HPDE6-E6E7 (cell line): ENCODE measurements around the gene UBXN11.

ENCODE experiments used
- DNase-seq: peaks from one replicate; pipeline ENCODE4 v3.0.0; 2011; ENCODE audit warnings: missing footprints; ENCODE audit errors: extremely low spot score

Gene UBXN11

DNA sequence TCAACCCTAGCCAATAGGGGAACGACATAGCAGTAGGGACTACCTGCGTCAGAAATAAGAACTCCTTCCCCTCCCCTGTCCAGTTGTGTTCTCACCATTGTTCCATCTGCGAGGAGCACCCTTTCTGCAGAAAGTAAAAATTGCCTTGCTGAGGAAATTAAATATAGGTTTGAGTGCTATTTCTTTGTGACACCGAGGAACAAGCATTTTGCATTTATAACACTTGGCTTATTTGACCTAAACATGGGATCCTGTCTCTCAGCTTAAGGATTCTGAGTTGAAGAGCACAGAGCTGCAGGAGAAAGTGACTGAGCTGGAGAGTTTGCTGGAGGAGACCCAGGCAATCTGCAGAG, 37.3 kb downstream of the UBXN11 start:
- no peak for DNase-seq

DNA sequence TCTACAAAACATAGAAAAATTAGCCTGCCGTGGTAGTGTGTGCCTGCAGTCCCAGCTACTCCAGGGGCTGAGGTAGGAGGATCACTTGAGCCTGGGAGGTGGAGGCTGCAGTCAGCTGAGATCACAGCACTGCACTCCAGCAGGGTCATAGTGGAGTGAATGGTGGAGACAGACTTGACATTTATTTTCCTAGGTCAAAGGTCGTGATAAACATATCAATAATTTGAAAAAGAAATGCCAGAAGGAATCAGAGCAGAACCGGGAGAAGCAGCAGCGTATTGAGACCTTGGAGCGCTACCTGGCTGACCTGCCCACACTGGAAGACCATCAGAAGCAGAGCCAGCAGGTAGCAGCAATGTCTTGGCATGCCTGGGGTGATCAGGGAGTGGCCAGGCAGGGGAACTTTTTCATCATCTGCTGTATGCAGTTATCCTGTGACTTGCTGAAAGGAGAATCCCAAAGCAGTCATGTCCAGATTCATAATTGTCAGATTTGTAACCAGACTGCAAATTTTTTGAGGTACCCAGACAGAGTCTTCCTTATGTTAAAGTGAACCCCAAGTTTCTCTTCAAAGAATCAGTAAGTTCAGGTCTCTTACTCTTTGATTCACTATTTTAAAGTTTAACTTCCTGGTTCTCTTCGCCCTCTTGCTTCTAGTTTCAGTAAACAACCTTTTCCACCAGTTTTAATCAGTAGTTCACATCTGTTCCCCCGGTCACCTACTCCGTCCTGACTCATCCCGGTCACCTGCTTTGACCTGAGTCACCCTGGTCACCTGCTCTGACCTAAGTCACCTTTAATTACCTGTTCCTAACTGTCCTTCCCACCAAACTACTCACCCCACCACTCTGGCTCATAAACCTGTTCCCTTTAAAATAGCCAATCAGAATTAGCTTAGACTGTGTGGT, 37.9 kb downstream of the UBXN11 start:
- DNase-seq = no peak

DNA sequence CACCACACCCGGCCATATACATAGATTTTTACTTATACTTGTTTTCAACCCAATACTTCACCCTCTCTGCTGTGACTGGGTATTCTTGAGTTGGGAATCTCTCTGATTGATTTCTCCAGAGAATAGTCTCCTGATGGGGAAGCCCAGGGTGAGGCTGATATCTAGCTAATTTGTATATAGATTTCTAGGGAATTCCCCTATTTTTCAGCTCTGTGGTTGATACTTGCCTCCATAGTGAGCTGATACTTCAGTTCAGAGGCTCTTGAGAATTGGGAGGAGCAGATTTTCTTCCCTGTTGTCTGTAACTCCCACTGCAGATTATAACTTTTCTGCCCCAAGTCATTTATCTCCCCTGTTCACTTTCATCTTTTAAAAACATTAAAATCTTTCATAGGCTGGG, 41.0 kb downstream of the UBXN11 start:
- DNase-seq = no peak

DNA sequence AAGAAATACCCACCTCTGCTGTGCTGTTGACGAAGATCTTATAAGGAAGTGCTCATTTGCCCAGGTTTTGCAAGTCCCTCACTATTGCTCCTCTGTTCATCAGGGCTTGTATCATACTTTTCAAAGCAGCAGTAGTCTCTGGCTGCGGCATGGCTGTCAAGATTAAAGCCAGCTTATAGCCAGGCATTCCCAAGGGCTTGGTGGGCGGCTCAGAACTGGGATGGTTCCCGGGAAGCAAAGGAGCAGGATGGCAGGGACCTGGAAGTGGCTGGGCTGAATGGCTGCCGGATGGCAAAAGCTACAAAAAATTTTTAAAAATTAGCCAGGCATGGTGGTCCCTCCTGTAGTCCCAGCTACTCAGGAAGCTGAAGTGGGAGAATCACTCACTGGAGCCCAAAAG, 43.2 kb downstream of the UBXN11 start:
- no peak for DNase-seq

DNA sequence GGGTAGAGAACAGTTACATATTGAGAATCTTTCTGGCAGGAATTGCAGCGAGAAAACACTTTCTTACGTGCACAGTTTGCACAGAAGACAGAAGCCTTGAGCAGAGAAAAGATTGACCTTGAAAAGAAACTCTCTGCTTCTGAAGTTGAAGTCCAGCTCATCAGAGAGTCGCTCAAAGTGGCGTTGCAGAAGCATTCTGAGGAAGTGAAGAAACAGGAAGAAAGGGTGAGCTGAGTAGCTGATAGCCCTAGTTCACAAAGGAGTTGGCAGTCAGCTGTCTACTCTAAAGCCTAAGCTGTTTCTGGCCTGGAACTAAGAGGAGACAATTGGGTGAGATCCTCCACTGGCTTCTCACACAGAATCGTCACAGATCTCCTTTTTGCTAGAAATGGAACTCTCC, 46.9 kb downstream of the UBXN11 start:
- DNase-seq = no peak

DNA sequence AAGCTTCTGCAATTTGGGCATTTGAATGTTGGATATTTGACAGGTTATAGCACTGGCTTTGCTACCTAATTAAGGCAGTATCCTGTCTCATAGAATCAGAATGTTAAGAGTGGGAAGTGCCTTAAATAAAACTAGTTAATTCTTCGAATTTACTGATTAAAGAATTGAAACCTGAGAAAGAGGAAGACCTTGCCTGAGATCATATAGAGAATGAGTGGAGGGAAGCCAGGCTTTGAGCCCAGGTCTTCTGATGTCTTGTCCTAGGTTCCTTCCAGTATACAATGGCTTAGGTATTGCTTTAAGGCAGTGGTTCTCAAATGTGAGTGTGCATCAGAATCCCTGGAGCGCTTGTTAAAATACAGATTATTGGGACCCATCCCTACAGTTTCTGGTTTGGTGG, 47.4 kb downstream of the UBXN11 start:
- DNase-seq = no peak

DNA sequence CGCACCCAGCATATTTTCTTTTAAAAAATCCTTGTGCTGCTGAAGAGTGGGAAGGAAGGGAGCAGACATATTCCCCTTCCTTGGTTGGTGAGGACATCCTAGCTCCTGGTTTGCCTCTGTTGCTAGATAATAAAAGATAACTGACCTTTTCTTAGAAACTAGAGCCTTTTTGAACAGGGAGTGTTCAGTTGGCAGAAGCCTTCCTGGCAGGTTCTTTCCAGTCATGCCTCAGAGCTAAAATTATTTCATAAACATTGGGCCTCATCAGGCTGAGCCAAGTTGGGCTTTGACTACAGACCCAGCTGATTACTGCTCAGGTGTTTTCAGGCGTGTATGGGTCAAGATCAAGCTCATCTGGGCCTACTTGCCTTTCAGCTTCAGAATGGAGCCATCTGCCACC, 49.2 kb downstream of the UBXN11 start:
- no peak for DNase-seq

DNA sequence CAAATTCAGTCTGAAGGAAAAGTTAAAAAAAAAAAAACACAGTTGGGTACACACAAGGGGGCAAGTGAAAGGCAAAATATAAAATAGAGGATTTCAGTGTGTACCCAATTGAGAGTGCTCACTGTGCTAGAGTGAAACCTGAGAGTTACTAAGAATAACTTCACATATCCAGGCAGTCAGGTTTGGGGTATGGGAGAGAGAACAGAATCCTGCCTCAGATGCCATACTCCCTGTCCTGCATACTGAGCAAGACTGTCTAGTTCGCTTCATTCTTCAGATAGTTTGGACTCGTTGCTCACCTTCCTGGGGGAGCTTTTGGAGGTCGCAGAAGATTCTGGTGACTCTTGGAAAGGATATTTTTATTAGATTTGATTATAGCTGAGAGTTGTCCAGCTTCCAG, 52.0 kb downstream of the UBXN11 start:
- no peak for DNase-seq

DNA sequence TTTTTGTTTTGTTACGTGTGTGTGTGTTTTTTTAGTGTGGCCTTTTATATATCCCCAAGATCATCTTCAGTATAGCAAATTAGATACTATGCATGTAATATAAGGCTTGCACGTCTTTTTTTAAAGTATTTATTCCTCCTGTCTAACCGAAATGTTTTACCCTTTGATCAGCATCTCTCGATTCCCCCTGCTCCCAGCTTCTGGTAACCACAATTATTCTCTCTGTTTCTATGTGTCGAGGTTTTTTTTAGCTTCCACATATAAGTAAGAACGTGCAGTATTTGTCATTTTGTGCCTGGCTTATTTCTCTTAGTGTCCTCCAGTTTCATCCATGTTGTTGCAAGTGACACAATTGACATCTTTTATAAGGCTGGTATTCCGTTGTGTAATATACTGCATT, 53.7 kb downstream of the UBXN11 start:
- no peak for DNase-seq

DNA sequence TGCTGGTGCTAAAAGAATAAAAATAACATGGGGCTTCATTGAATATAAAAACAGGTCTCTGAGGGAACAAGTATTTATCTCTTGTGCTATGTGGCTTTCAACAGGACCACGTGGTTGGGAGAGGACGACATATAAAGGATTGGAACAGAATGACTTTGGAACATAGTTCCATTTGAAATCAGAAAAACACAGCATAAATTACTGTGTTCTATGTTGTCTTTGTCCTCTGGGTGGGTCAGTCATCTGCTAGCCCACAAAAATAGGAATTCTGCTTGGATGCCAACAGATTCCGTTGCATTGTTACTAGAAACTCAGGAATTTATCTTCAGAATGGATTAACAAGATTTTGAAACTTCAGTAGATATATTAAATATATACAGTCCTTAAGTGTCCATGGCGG, 66.5 kb downstream of the UBXN11 start:
- no peak for DNase-seq

DNA sequence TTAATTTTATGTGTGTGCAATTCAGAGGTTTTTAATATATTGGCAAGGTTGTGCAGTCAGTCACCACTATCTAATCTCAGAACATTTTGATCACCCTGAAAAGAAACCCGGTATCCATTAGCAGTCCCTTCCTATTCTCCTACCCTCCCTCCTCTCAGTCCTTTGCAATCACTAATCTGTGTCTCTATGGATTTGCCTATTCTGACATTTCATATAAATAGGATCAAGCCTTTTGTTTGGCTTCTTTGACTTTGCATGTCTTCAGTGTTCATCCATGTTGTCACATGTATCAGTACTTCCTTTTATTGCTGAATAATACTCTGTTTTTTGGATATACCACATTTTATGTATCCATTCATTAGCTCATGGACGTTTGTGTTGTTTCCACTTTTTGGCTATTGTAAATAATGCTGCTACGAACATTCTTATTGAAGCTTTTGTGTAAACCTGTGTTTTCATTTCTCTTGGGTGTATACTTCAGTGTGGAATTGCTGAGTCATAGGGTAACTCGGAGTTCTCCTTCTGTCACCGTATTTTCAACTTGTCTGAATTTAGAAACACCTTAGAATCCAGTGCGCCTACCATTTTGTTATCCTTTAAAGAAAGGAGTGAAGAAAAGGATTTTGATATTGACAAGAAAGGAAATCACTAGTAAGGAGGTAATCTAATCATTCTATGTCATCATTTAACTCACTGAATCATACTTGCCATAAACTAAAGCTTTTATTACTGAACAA, 69.0 kb downstream of the UBXN11 start:
- no peak for DNase-seq

DNA sequence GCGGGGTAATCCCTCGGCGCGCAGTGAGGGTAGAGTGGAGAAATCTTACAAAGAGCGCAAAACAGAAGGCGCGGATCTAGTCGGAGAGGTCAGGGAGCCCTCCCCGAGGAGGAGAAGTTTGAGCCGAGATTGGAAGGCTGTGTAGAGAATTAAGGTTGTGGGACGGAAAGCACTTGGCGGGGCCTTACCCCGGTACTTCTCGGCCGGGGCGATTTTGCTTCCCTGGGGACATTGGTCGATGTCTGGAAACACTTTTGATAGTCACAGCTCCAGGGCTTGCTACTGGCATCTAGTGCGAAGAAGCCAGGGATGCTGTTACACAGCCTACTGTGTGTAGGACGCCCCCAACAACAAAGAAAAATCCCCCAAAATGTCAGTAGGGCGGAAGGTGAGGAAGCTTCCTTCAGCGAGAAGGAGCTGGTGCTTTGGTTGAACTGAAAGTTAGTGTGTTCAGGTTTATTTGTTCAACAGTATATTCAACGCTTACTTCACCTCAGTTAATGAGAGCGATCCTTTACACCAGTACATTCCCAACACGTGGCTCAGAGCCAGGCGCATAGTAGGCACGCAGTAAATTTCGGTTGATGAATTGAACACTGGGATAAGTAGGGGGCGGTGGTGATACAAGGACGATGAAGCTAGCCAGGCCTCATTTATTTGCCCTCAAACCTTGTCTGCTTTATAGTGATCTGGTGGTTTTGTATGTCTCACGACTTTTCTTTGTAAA, 71.6 kb downstream of the UBXN11 start:
- no peak for DNase-seq

DNA sequence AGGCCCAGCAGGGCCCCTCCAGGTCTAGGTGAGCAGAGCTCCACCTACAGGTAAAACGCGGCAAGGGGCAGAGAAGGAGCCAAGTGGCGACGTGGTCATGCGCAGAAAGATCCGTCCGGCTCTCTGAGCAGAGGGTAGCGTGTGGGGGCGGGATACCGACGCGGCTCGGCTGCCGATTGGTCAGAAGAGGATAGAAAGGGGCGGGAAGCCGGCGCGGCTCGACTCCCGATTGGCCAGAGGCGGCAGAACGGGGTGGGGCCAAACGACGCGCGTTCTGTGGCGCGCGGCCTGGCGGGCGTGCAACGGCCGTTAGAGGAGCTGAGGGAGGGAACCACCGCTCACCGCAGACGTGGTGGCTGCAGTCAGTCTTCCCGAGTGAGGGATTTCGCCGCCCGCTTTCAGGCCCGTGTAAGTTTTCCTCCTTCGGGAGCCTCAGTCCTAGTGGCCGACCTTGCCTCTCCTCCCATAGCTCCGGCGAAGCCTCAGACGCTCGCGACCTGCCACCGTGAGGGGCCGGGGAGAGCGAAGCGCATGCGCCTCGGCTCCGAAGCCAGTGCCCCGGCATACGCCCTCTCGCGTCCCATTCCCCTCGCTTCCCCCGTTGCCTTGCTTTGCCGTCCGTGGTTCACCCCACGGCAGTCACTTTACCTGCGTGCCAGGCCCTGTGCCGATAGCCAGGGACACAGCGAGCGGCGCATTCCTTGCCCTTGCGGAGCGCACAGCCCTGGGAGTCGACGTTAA, 72.4 kb downstream of the UBXN11 start, which contains the start of gene CEP85:
CEP85 (plus strand) TSS at position 298 of the 741 bp plus-strand sequence. CDS start 5,584 bp downstream, outside the sequence.
- DNase-seq = peak; percentile 99
